GM23338 (cell line): Measurements from ENCODE around the gene C14orf119. TPM values are rescaled to one million over a fixed set of nuclear protein-coding genes. Genes with fewer than 3 reads are reported as not detected.

Experiments
- ATAC-seq: fragments of 200-7000 bp; cut with Tn5 transposase; 3 replicates; pipeline ENCODE4 v1.9.1; 2020
- DNase-seq: peaks from one replicate; pipeline ENCODE4 v3.0.0-alpha.2; 2015; ENCODE audit warnings: low spot score
- H2AFZ ChIP-seq: fragments of 200-600 bp; sonication (generic); 2 replicates; pipeline ENCODE4 v1.8.0; 2016; ENCODE audit warnings: antibody characterized with exemption, mild to moderate bottlenecking, moderate library complexity
- H3F3A ChIP-seq: fragments of 200-600 bp; sonication (generic); replicated peaks from 2 replicates; pipeline ENCODE4 v1.8.0; 2017; ENCODE audit warnings: antibody characterized with exemption, mixed run types, low read depth
- H3K27ac ChIP-seq: fragments of 200-600 bp; sonication (generic); 2 replicates; pipeline ENCODE4 v1.6.1; 2016; ENCODE audit warnings: low read depth
- H3K27me3 ChIP-seq: fragments of 200-600 bp; sonication (generic); 2 replicates; pipeline ENCODE4 v1.8.0; 2016; ENCODE audit warnings: mild to moderate bottlenecking, mixed run types, moderate library complexity; ENCODE audit not compliant: insufficient read depth
- H3K36me3 ChIP-seq: fragments of 200-600 bp; sonication (generic); 2 replicates; pipeline ENCODE4 v1.8.0; 2016; ENCODE audit warnings: mild to moderate bottlenecking; ENCODE audit not compliant: insufficient read depth
- H3K4me1 ChIP-seq: fragments of 200-600 bp; sonication (generic); 2 replicates; pipeline ENCODE4 v1.8.0; 2016; ENCODE audit warnings: mild to moderate bottlenecking, moderate library complexity; ENCODE audit not compliant: insufficient read depth
- H3K4me2 ChIP-seq: fragments of 200-600 bp; sonication (generic); 2 replicates; pipeline ENCODE4 v1.7.1; 2017; ENCODE audit warnings: mixed run types
- H3K4me3 ChIP-seq: fragments of 200-600 bp; sonication (generic); 2 replicates; pipeline ENCODE4 v1.6.1; 2016; ENCODE audit warnings: mixed run types
- H3K79me2 ChIP-seq: fragments of 200-600 bp; sonication (generic); replicated peaks from 2 replicates; pipeline ENCODE4 v1.8.0; 2017; ENCODE audit warnings: mild to moderate bottlenecking; ENCODE audit not compliant: insufficient read depth
- H3K9me2 ChIP-seq: fragments of 200-600 bp; sonication (generic); 2 replicates; pipeline ENCODE4 v1.8.0; 2017; ENCODE audit not compliant: insufficient read depth
- H4K20me1 ChIP-seq: fragments of 200-600 bp; sonication (generic); replicated peaks from 2 replicates; pipeline ENCODE4 v1.8.0; 2017; ENCODE audit warnings: mild to moderate bottlenecking; ENCODE audit not compliant: insufficient read depth
- H3K27ac Mint-ChIP-seq: 2 replicates; pipeline ENCODE4 v1.8.0; 2020; ENCODE audit warnings: inconsistent platforms, mild to moderate bottlenecking, moderate library complexity, mixed read lengths
- H3K27me3 Mint-ChIP-seq: 3 replicates; pipeline ENCODE4 v1.8.0; 2022; ENCODE audit warnings: low read depth, mild to moderate bottlenecking, moderate library complexity, mixed read lengths, inconsistent platforms; ENCODE audit not compliant: insufficient read depth, poor library complexity
- H3K36me3 Mint-ChIP-seq: 3 replicates; pipeline ENCODE4 v1.8.0; 2021; ENCODE audit warnings: low read depth, mild to moderate bottlenecking, inconsistent platforms, moderate library complexity, mixed read lengths
- H3K4me1 Mint-ChIP-seq: 3 replicates; pipeline ENCODE4 v1.8.0; 2020; ENCODE audit warnings: mild to moderate bottlenecking, inconsistent platforms, mixed read lengths
- H3K4me3 Mint-ChIP-seq: 3 replicates; pipeline ENCODE4 v1.8.0; 2021; ENCODE audit warnings: moderate library complexity, mild to moderate bottlenecking, inconsistent platforms, mixed read lengths
- H3K9me3 Mint-ChIP-seq: 3 replicates; pipeline ENCODE4 v1.8.0; 2020; ENCODE audit warnings: moderate library complexity, mild to moderate bottlenecking, inconsistent platforms, mixed read lengths
- CREB1 ChIP-seq: fragments of 250-450 bp; sonication (Bioruptor Pico); IDR thresholded peaks from 2 replicates; pipeline ENCODE4 v1.5.0; 2020; ENCODE audit warnings: low read depth, mild to moderate bottlenecking, moderate library complexity
- CTCF ChIP-seq, 2 experiments: fragments of 200-600 bp in 1 of 2; sonication (generic) in 1 of 2; conservative IDR thresholded peaks; 2 replicates each; pipeline versions ENCODE4 v1.5.1 to v1.6.1; 2016 to 2017; ENCODE audit warnings: antibody characterized with exemption in 2 of 2, low read depth in 2 of 2, mild to moderate bottlenecking in 2 of 2, moderate library complexity in 1 of 2
- ETS1 ChIP-seq: IDR thresholded peaks from 2 replicates; pipeline ENCODE4 v1.6.1; 2016; ENCODE audit warnings: antibody characterized with exemption
- EZH2 ChIP-seq: fragments of 200-600 bp; sonication (generic); IDR thresholded peaks from one replicate; pipeline ENCODE4 v1.8.0; 2017; ENCODE audit warnings: antibody characterized with exemption, mild to moderate bottlenecking, low read depth; ENCODE audit not compliant: unreplicated experiment
- EZH2phosphoT487 ChIP-seq: fragments of 200-600 bp; sonication (generic); IDR thresholded peaks from one replicate; pipeline ENCODE4 v1.8.1; 2018; ENCODE audit warnings: antibody characterized with exemption; ENCODE audit not compliant: unreplicated experiment
- JUNB ChIP-seq: IDR thresholded peaks from one replicate; pipeline ENCODE4 v1.6.1; 2016; ENCODE audit warnings: antibody characterized with exemption; ENCODE audit not compliant: unreplicated experiment
- NANOG ChIP-seq: IDR thresholded peaks from 2 replicates; pipeline ENCODE4 v1.6.1; 2016; ENCODE audit warnings: antibody characterized with exemption, borderline replicate concordance
- POLR2AphosphoS5 ChIP-seq: IDR thresholded peaks from 2 replicates; pipeline ENCODE4 v1.6.1; 2016; ENCODE audit warnings: antibody characterized with exemption, low read depth
- REST ChIP-seq: IDR thresholded peaks from one replicate; pipeline ENCODE4 v1.6.1; 2018; ENCODE audit warnings: antibody characterized with exemption; ENCODE audit not compliant: unreplicated experiment
- STAT1 ChIP-seq: IDR thresholded peaks from one replicate; pipeline ENCODE4 v1.6.1; 2016; ENCODE audit warnings: antibody characterized with exemption; ENCODE audit not compliant: unreplicated experiment
- ZNF114 ChIP-seq: fragments of 250-450 bp; sonication (Bioruptor Pico); IDR thresholded peaks from 2 replicates; pipeline ENCODE4 v1.5.0; 2020; ENCODE audit warnings: mild to moderate bottlenecking, moderate library complexity
- ZNF331 ChIP-seq: fragments of 250-450 bp; sonication (Bioruptor Pico); IDR thresholded peaks from 2 replicates; pipeline ENCODE4 v1.5.0; 2020; ENCODE audit warnings: low read depth, mild to moderate bottlenecking, moderate library complexity
- ZNF462 ChIP-seq: fragments of 250-450 bp; sonication (Bioruptor Pico); IDR thresholded peaks from 2 replicates; pipeline ENCODE4 v1.5.0; 2020; ENCODE audit warnings: mild to moderate bottlenecking, moderate library complexity
- polyA plus RNA-seq: library from polyadenylated mRNA; unstranded; fragments of >200 nt; fragmentation: Nextera tagmentation; extraction: Ambion mirVana; gene quantifications from 2 replicates; pipeline ENCODE4 v1.2.1, GENCODE V29; 2016
- total RNA-seq: library from RNA; depleted of rRNA; stranded (reverse); fragments of >200 nt; shearing (Covaris generic); gene quantifications from 2 replicates; pipeline ENCODE4 v1.2.3, GENCODE V29; 2014

The C14orf119 gene
- total and polyA plus RNA-seq, 2 experiments from 2014 or later: 49.4 to 118 TPM

GRCh38 chr14:23126548-23127278, 31.4 kb downstream of the C14orf119 start:
- DNase-seq: no peak

More at GRCh38 chr14:23126548-23127278, 31.4 kb downstream of the C14orf119 start:
- ATAC-seq: no peak
- Histone ChIP-seq H3F3A (no peaks in the 10 kb centered on the region), H3K79me2 (no peaks in the 10 kb centered on the region), H3K27ac (no peak overlapping the region), H3K36me3 (peaks cover 9% of the 10 kb centered on the region), H4K20me1 (no peaks in the 10 kb centered on the region), H3K4me3 (no peak overlapping the region), H3K4me1 (peaks cover 22% of the 10 kb centered on the region), H2AFZ (no peak overlapping the region), H3K4me2 (no peak overlapping the region), H3K9me2 (no peaks in the 10 kb centered on the region), H3K27me3 (no peaks in the 10 kb centered on the region)
- Mint-ChIP-seq H3K36me3 (peaks cover 42% of the 10 kb centered on the region), H3K9me3 (no peaks in the 10 kb centered on the region; the same call in 2 of the 3 replicates), H3K27ac (no peak overlapping the region), H3K4me3 (no peak overlapping the region), H3K4me1 (peaks cover 35% of the 10 kb centered on the region), H3K27me3 (peaks cover 9% of the 10 kb centered on the region)
- TF ChIP-seq REST (no peak), ETS1 (no peak), ZNF331 (CRISPR knock-in tag) (no peak), CREB1 (CRISPR knock-in tag) (no peak), CTCF (conservative IDR thresholded peaks at IDR 0.05; ENCODE audit: low read depth in 2 of 2) (no peak), ZNF462 (CRISPR knock-in tag) (no peak), POLR2AphosphoS5 (no peak; the same call in 1 of the 2 replicates), EZH2 (no peak), ZNF114 (CRISPR knock-in tag) (no peak), NANOG (no peak), EZH2phosphoT487 (no peak), JUNB (no peak), STAT1 (no peak)
